Right atrium auricular region (tissue), 2 donors: Measurements from ENCODE around the gene SORBS1. TPM values are rescaled to one million over a fixed set of nuclear protein-coding genes. Genes with fewer than 3 reads are reported as not detected.

Experiments
- DNase-seq: peaks from one replicate; pipeline ENCODE4 v3.0.0-alpha.2; 2019; ENCODE audit warnings: low spot score
- H3K27ac ChIP-seq, 2 donors: fragments of 200-600 bp; sonication (generic); 1 replicate in 1 of 2; 2 replicates in 1 of 2; pipeline ENCODE4 v1.5.1; 2016 to 2019
- H3K27me3 ChIP-seq, 2 donors: fragments of 200-600 bp; sonication (generic); one replicate each; pipeline versions ENCODE4 v1.5.1 to v1.6.0; 2017 to 2019
- H3K36me3 ChIP-seq: fragments of 200-600 bp; sonication (generic); one replicate; pipeline ENCODE4 v1.5.1; 2016
- H3K4me1 ChIP-seq, 2 donors: fragments of 200-600 bp; sonication (generic); one replicate each; pipeline versions ENCODE4 v1.5.1 to v1.6.0; 2017 to 2019
- H3K4me3 ChIP-seq, 2 donors: fragments of 200-600 bp; sonication (generic); 1 replicate in 1 of 2; 2 replicates in 1 of 2; pipeline ENCODE4 v1.5.1; 2017 to 2019; ENCODE audit warnings: mild to moderate bottlenecking in 1 of 2, moderate library complexity in 1 of 2
- H3K9me3 ChIP-seq, 2 donors: fragments of 200-600 bp; sonication (generic); one replicate each; pipeline ENCODE4 v1.5.1; 2019
- CTCF ChIP-seq, 2 donors: fragments of 200-600 bp; sonication (generic); IDR thresholded peaks; one replicate each; pipeline ENCODE4 v1.5.1; 2019; ENCODE audit warnings: antibody characterized with exemption in 2 of 2
- total RNA-seq, 2 donors: library from RNA; depleted of rRNA; stranded (reverse); fragments of >200 nt; gene quantifications; one replicate each; pipeline ENCODE4 v1.1.0, GENCODE V29; 2016

Gene SORBS1
- total RNA-seq, 2 donors from 2014 or later, result 742 to 815 TPM

- Histone ChIP-seq H3K9me3 (no peaks in the 10 kb centered on the region), H3K27ac (peak overlapping the region in 1 of 2 donors; percentile 92), H3K36me3 (peaks cover 11% of the 10 kb centered on the region), H3K27me3 (no peaks in the 10 kb centered on the region), H3K4me1 (peaks cover 0 to 84% of the 10 kb centered on the region in 2 donors), H3K4me3 (no peak overlapping the region)
- DNase-seq, result no peak
- no peak for TF ChIP-seq CTCF (IDR thresholded peaks at IDR 0.05)
These were observed 61.1 kb downstream of the SORBS1 start for GRCh38 chr10:95500097-95500496.

GRCh38 chr10:95499482-95499989 lies 61.6 kb downstream of the SORBS1 start:
- TF ChIP-seq CTCF (IDR thresholded peaks at IDR 0.05), result no peak
- H3K27ac ChIP-seq, result peak overlapping the region in 1 of 2 donors; percentile 92
- no peaks in the 10 kb centered on the region for H3K27me3 ChIP-seq
- peaks cover 0 to 80% of the 10 kb centered on the region in 2 donors for H3K4me1 ChIP-seq
- H3K4me3 ChIP-seq, result no peak overlapping the region
- no peaks in the 10 kb centered on the region for H3K9me3 ChIP-seq
- H3K36me3 ChIP-seq, result peaks cover 11% of the 10 kb centered on the region
- DNase-seq, result no peak

- peak overlapping the region; percentile 24 to 36 for H3K27ac ChIP-seq
- H3K27me3 ChIP-seq, result no peaks in the 10 kb centered on the region
- peaks cover 0 to 75% of the 10 kb centered on the region in 2 donors for H3K4me1 ChIP-seq
- no peak overlapping the region for H3K4me3 ChIP-seq
- peaks cover 11% of the 10 kb centered on the region for H3K36me3 ChIP-seq
- no peaks in the 10 kb centered on the region for H3K9me3 ChIP-seq
- TF ChIP-seq CTCF (IDR thresholded peaks at IDR 0.05), result no peak
- no peak for DNase-seq
These were observed 64.2 kb downstream of the SORBS1 start for GRCh38 chr10:95496951-95497350.

- Histone ChIP-seq H3K36me3 (peaks cover 7% of the 10 kb centered on the region), H3K4me3 (no peak overlapping the region), H3K27ac (peak overlapping the region; percentile 24 to 36), H3K9me3 (no peaks in the 10 kb centered on the region), H3K27me3 (no peaks in the 10 kb centered on the region), H3K4me1 (peaks cover 0 to 69% of the 10 kb centered on the region in 2 donors)
- no peak for TF ChIP-seq CTCF (IDR thresholded peaks at IDR 0.05)
- no peak for DNase-seq
These were observed 64.8 kb downstream of the SORBS1 start for GRCh38 chr10:95496246-95496911.

- no peak for TF ChIP-seq CTCF (IDR thresholded peaks at IDR 0.05)
These were observed 67.3 kb downstream of the SORBS1 start for GRCh38 chr10:95493862-95494261.

More at GRCh38 chr10:95493862-95494261, 67.3 kb downstream of the SORBS1 start:
- Histone ChIP-seq H3K27ac (peak overlapping the region; percentile 45 to 80), H3K27me3 (no peaks in the 10 kb centered on the region), H3K9me3 (no peaks in the 10 kb centered on the region), H3K4me3 (no peak overlapping the region), H3K4me1 (peaks cover 0 to 56% of the 10 kb centered on the region in 2 donors), H3K36me3 (peaks cover 19% of the 10 kb centered on the region)
- DNase-seq, result no peak
